AG04450 (cell line): ENCODE results near the gene KRTAP5-4. TPM values are rescaled to one million over a fixed set of nuclear protein-coding genes. Genes with fewer than 3 reads are reported as not detected.

Experiments
- CTCF ChIA-PET: fragments of 300-600, 350-600 bp; formaldehyde crosslinking; extraction: SDS; loops from one replicate; lab custom pipeline; 2022; ENCODE audit warnings: antibody characterized with exemption, inconsistent platforms; lab: Charles Lee
- POLR2A ChIA-PET: fragments of 350-600 bp; formaldehyde crosslinking; extraction: SDS; loops from one replicate; lab custom pipeline; 2021; ENCODE audit warnings: antibody characterized with exemption, inconsistent platforms; lab: Yijun Ruan, JAX
- DNase-seq: peaks from one replicate; pipeline ENCODE4 v3.0.0-alpha.2; 2011; ENCODE audit warnings: low read depth, low spot score
- H3K27ac ChIP-seq: one replicate; pipeline ENCODE4 v1.5.1; 2012; ENCODE audit warnings: low read depth, low read length, control low read depth
- H3K27me3 ChIP-seq: one replicate; pipeline ENCODE4 v1.6.0; 2012; ENCODE audit warnings: low read length; ENCODE audit not compliant: control insufficient read depth, insufficient read depth
- H3K4me3 ChIP-seq: 2 replicates; pipeline ENCODE4 v1.5.1; 2011; ENCODE audit warnings: mild to moderate bottlenecking, low read depth, low read length, control low read depth
- H3K9me3 ChIP-seq: 2 replicates; pipeline ENCODE4 v1.5.1; 2012; ENCODE audit warnings: low read length; ENCODE audit not compliant: control insufficient read depth, insufficient read depth
- CTCF ChIP-seq: IDR thresholded peaks from 2 replicates; pipeline ENCODE4 v1.5.1; 2011; ENCODE audit warnings: low read depth, low read length, control low read depth, inconsistent platforms
- polyA plus RNA-seq: library from polyadenylated mRNA; depleted of rRNA; stranded (reverse); fragments of >200 nt; gene quantifications from 2 replicates; pipeline ENCODE4 v1.2.3, GENCODE V29; 2011

KRTAP5-4 gene
- polyA plus RNA-seq, 1 experiment: not detected

GRCh38 chr11:1652771-1653540 lies 31.0 kb upstream of the KRTAP5-4 start:
- Histone ChIP-seq H3K9me3 (no peaks in the 10 kb centered on the region; the same call in 1 of the 2 replicates), H3K27me3 (peaks cover 39% of the 10 kb centered on the region), H3K27ac (no peak overlapping the region), H3K4me3 (no peak overlapping the region)
- CTCF ChIA-PET: interaction anchor here (0.6 to 5.8 kb wide), 72 partner anchors 10 to 626 kb away, joined by 3 to 104 read pairs (median 4); partner anchors contain the start of genes H19, KRTAP5-3, KRTAP5-5 and SYT8
- peak; percentile 91 for TF ChIP-seq CTCF
- peak; percentile 7 for DNase-seq
- POLR2A ChIA-PET: interaction anchor here (0.6 to 1.2 kb wide), 4 partner anchors 41 to 499 kb away, joined by 3 to 4 read pairs (median 3); no protein-coding TSS in a partner anchor

GRCh38 chr11:1652442-1652770 lies 30.5 kb upstream of the KRTAP5-4 start:
- DNase-seq: no peak
- POLR2A ChIA-PET: interaction anchor here (0.6 to 1.2 kb wide), 4 partner anchors 42 to 499 kb away, joined by 3 to 4 read pairs (median 3); no protein-coding TSS in a partner anchor
- TF ChIP-seq CTCF: no peak
- CTCF ChIA-PET: interaction anchor here (0.6 to 5.8 kb wide), 71 partner anchors 9 to 626 kb away, joined by 3 to 104 read pairs (median 4); partner anchors contain the start of genes H19, KRTAP5-3, KRTAP5-5 and SYT8
- Histone ChIP-seq H3K4me3 (no peak overlapping the region), H3K27ac (no peak overlapping the region), H3K9me3 (no peaks in the 10 kb centered on the region; the same call in 1 of the 2 replicates), H3K27me3 (peaks cover 37% of the 10 kb centered on the region)

GRCh38 chr11:1652026-1652425 lies 30.1 kb upstream of the KRTAP5-4 start:
- ChIA-PET CTCF (interaction anchor here (0.6 to 5.8 kb wide), 67 partner anchors 9 to 627 kb away, joined by 3 to 104 read pairs (median 5); partner anchors contain the start of genes H19, KRTAP5-5 and SYT8), POLR2A (interaction anchor here (0.6 to 1.2 kb wide), 4 partner anchors 42 to 499 kb away, joined by 3 to 4 read pairs (median 3); no protein-coding TSS in a partner anchor)
- H3K27me3 ChIP-seq: peaks cover 33% of the 10 kb centered on the region
- no peak overlapping the region for H3K27ac ChIP-seq
- TF ChIP-seq CTCF: no peak
- no peak for DNase-seq
- H3K4me3 ChIP-seq: no peak overlapping the region
- no peaks in the 10 kb centered on the region; the same call in 1 of the 2 replicates for H3K9me3 ChIP-seq

GRCh38 chr11:1651411-1651980 lies 29.6 kb upstream of the KRTAP5-4 start:
- Histone ChIP-seq H3K27ac (no peak overlapping the region), H3K4me3 (no peak overlapping the region), H3K27me3 (peaks cover 33% of the 10 kb centered on the region), H3K9me3 (no peaks in the 10 kb centered on the region; the same call in 1 of the 2 replicates)
- no peak for TF ChIP-seq CTCF
- CTCF ChIA-PET: interaction anchor here (0.7 to 5.8 kb wide), 7 partner anchors 13 to 502 kb away, joined by 3 to 104 read pairs (median 15); partner anchors contain the start of gene KRTAP5-5
- no peak for DNase-seq
- POLR2A ChIA-PET: no interaction called here
